Activated CD4-positive, alpha-beta memory T cell treated with anti-CD3 and anti-CD28 coated beads for 36 hours (primary cell): ENCODE data around the gene TEKT5. TPM values are rescaled to one million over a fixed set of nuclear protein-coding genes. Genes with fewer than 3 reads are reported as not detected.
"Not testable (repeated sequence)": the region's sequence is repeated elsewhere in the genome, so short reads cannot be mapped to it uniquely, and the experiment has no call there.

ENCODE experiments used
- CTCF ChIA-PET: fragments of 350-600 bp; sonication (Branson Sonifier 250); formaldehyde crosslinking; loops from one replicate; lab custom pipeline; 2021; ENCODE audit warnings: antibody characterized with exemption, inconsistent platforms; lab: Charles Lee
- POLR2A ChIA-PET: fragments of 350-600 bp; sonication (Branson Sonifier 250); formaldehyde crosslinking; loops from one replicate; lab custom pipeline; 2021; ENCODE audit warnings: antibody characterized with exemption; lab: Charles Lee
- DNase-seq: peaks from one replicate; pipeline ENCODE4 v3.0.0-alpha.2; 2020
- H3K27ac Mint-ChIP-seq: one replicate; pipeline ENCODE4 v1.8.0; 2021; ENCODE audit warnings: mixed read lengths
- H3K27me3 Mint-ChIP-seq: one replicate; pipeline ENCODE4 v1.8.0; 2021; ENCODE audit warnings: mixed read lengths
- H3K36me3 Mint-ChIP-seq: one replicate; pipeline ENCODE4 v1.8.0; 2021; ENCODE audit warnings: mixed read lengths
- H3K4me1 Mint-ChIP-seq: one replicate; pipeline ENCODE4 v1.8.0; 2021; ENCODE audit warnings: low read depth, mixed read lengths
- H3K4me3 Mint-ChIP-seq: one replicate; pipeline ENCODE4 v1.8.0; 2021; ENCODE audit warnings: mild to moderate bottlenecking, mixed read lengths
- H3K9me3 Mint-ChIP-seq: one replicate; pipeline ENCODE4 v1.8.0; 2021; ENCODE audit warnings: mixed read lengths
- intact Hi-C: fragments of 100-400 bp; cut with micrococcal nuclease; formaldehyde crosslinking; loops from one replicate; pipeline ENCODE4 v1.15.1; 2023
- total RNA-seq, 2 experiments: library from RNA; stranded (reverse); gene quantifications; one replicate each; pipeline ENCODE4 v1.2.3, GENCODE V29; 2021

The TEKT5 gene
- total RNA-seq, 2 experiments from 2014 or later, result 0.15 TPM; not detected in 1

DNA sequence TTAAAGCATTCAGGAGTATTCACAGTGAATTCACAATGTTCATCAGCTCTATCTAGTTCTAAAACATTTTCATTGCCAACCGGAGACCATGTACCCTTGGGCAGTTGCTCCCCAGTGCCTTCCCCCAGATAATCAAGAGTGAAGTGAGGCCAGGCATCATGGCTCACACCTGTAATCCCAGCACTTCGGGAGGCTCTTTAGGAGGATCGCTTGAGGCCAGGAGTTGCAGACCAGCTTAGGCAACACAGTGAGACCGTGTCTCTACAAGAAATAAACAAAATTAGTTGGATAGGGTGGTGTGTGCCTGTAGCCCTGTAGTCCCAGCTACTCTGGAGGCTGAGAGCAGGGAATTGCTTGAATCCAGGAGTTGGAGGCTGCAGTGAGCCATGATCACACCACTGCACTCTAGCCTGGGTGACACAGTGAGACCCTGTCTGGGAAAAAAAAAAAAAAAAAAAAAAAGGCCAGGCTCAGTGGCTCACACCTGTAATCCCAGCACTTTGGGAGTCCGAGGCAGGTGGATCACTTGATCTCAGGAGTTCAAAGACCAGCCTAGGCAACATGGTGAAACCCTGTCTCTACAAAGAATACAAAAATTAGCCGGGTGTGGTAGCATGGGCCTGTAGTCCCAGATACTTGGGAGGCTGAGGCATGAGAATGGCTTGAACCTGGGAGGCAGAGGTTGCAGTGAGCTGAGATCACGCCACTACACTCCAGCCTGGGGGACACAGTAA is 73.3 kb downstream of the TEKT5 start:
- H3K27ac Mint-ChIP-seq, H3K4me1 Mint-ChIP-seq, H3K4me3 Mint-ChIP-seq, CTCF ChIA-PET, H3K9me3 Mint-ChIP-seq, intact Hi-C loops, POLR2A ChIA-PET, DNase-seq, H3K36me3 Mint-ChIP-seq: not testable (repeated sequence)
- peaks cover 20% of the 10 kb centered on the region for H3K27me3 Mint-ChIP-seq

DNA sequence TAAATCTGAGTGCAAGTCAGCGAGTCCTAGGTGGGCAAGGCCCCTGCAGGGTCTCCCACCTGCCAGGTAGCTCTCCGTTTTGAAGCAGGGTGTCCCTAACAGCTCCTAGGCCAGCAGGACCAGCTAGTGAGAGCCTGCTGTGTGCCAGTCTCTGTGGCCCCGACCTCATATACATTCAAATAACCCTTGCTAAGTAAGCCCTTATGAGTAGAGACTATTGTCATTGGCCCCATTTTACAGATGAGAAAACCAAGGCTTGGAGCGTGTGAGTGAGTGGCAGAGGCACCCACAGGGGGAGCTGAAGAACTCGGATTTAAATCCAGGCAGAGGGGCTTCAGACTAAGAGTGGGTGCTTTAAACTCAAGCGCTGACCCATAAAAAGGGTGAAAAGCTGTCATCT is 74.6 kb downstream of the TEKT5 start:
- no peak overlapping the region for H3K4me3 Mint-ChIP-seq
- H3K9me3 Mint-ChIP-seq, result no peaks in the 10 kb centered on the region
- peaks cover 20% of the 10 kb centered on the region for H3K27me3 Mint-ChIP-seq
- peaks cover 4% of the 10 kb centered on the region for H3K4me1 Mint-ChIP-seq
- no peaks in the 10 kb centered on the region for H3K36me3 Mint-ChIP-seq
- no peak for DNase-seq
- ChIA-PET CTCF (no interaction called here), POLR2A (no interaction called here)
- no peak overlapping the region for H3K27ac Mint-ChIP-seq
- intact Hi-C loops, result no loop called here

DNA sequence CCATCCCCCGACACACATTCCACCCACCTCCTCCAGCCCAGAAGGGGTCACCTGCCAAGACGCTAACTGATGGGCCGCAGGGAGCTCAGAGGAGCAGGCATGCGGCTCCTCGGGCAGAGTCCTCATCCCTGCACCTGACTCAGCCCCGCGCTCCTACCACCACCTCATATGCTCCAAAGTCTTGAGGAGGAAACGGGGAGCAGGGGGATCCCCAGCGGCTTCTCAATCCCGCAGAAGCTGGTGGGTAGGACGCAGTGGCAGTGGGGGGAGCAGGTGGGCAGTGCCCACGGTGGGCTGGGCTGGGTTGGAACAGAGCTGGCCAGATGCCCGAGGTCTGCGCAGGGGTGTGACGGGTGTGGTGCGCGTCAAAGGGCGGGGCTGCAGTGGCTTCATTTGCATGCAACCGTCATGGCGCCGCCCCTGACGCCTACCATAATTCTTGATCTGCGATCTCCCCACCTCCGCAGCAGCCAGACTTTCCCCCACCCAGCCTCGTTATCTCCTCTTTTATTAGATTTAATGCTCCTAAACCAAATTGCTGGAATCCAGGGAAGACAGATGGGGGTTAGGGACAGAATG is 75.4 kb downstream of the TEKT5 start:
- Mint-ChIP-seq H3K27ac (no peak overlapping the region), H3K36me3 (no peaks in the 10 kb centered on the region), H3K9me3 (no peaks in the 10 kb centered on the region), H3K4me1 (peaks cover 4% of the 10 kb centered on the region), H3K4me3 (no peak overlapping the region), H3K27me3 (peaks cover 20% of the 10 kb centered on the region)
- intact Hi-C loops, result no loop called here
- DNase-seq, result peak; percentile 31
- ChIA-PET POLR2A (no interaction called here), CTCF (no interaction called here)

DNA sequence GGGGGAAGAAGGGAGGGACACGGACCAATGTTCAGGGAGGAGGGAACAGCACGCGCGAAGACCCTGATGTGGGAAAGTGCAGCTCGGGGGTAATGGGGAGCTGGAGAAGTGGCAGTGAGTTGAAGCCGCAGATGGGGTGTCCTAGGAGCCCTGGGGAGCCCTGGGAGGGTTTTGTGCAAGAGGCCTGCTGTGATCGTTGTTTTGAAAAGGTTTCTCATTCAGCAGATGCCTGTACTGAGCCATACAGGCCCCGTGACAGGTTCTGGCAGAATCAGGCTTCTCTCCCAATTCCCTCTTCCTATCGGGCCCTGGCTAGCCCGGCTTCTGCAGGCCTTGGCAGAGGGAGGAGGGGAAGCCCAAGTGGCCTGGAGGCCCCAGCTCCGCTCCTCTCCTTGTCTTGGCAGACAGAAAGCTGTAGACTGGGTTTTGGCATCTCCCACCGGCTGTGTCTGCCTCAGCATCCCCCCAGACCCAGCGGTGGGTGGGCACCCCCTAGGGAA is 76.0 kb downstream of the TEKT5 start:
- ChIA-PET POLR2A (no interaction called here), CTCF (no interaction called here)
- H3K9me3 Mint-ChIP-seq, result no peaks in the 10 kb centered on the region
- no peak for DNase-seq
- no peaks in the 10 kb centered on the region for H3K36me3 Mint-ChIP-seq
- intact Hi-C loops, result no loop called here
- H3K4me1 Mint-ChIP-seq, result peaks cover 4% of the 10 kb centered on the region
- no peak overlapping the region for H3K27ac Mint-ChIP-seq
- H3K27me3 Mint-ChIP-seq, result peaks cover 20% of the 10 kb centered on the region
- no peak overlapping the region for H3K4me3 Mint-ChIP-seq

DNA sequence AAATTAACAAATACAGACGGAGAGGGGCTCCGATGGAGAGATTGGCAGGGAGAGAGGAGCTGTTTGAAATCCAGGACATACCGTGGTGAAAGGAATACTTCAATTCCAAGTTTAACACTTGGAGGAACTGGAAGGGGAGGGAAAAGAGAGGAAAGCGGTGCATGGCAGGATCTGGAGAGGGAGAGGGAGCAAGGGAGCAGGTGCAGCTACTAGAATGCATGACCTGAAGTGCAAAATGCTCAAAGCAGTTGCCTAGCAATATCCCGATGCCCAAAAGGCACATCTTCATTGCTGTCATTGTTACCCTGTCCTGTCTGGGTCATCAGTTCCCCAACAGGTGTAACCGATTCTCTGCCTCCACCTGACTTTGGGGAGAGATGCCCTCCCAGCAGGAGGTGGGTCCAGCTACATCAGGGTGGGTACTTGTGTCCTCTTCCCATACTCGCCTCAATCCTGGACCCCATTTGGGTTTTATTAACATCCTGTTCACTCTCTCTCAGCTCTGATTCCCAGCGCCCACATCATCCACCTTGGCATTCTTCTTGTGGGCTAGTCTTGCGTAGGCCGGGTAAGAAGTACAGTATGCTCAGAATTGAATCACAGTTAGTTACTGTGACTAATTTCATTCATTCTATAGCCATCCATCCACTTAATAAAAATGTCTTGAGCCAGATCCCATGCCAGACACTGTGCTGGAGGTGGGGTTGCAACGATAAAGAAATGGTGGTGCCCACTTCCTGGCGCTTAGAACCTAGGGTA is 76.9 kb downstream of the TEKT5 start:
- H3K4me1 Mint-ChIP-seq, result peaks cover 4% of the 10 kb centered on the region
- H3K36me3 Mint-ChIP-seq, result no peaks in the 10 kb centered on the region
- no peak overlapping the region for H3K27ac Mint-ChIP-seq
- no peak overlapping the region for H3K4me3 Mint-ChIP-seq
- H3K27me3 Mint-ChIP-seq, result peaks cover 20% of the 10 kb centered on the region
- no peaks in the 10 kb centered on the region for H3K9me3 Mint-ChIP-seq
- no peak for DNase-seq
- ChIA-PET CTCF (interaction anchor here (0.6 kb wide), 1 partner anchor 974 kb away, joined by 4 read pairs; no protein-coding TSS in a partner anchor), POLR2A (no interaction called here)
- intact Hi-C loops, result no loop called here

DNA sequence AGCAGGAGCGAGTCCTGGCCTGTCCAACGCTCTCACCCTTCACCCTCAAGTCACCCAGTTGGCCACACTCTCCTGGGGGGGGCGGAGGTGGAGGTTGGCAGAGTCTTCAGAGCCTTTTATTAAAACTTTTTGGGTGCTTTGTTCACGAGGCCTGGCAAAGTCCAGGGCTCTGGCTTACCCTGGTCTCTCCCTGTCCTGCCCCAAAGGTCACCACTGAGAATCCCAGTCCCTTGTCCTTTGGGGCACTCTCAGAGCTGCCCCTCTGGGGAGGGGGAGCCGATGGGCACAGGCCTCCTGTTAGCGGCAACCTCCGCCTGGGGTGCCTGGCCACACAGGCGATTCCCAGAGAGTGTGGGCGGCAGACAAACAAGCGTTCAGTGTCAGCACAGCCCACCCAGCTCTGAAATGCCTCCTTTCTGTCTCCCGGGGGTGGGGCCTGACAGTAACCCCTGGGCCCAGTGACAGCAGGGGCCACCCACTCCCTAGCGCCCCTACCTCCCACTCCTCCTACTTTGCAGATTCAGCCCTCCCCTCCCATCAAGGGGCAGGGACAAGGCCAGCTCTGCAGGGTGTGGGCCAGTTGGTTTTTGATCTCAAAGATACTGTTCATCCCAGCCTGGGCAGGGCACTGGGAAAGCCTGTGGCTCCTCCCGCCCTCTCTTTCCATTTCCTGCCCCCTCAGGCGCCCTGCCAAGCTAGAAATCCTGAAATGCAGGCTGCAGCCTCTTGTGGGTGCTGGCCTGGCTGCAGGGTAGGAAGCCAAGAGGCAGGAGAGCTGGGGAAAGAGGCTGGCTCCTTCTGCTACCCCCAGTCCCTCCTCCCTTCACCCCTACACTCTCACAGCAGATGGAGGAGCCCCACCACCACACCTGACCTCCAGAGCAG is 77.7 kb downstream of the TEKT5 start:
- intact Hi-C loops, result no loop called here
- ChIA-PET POLR2A (interaction anchor here (0.6 kb wide), 1 partner anchor 138 kb away, joined by 5 read pairs; no protein-coding TSS in a partner anchor), CTCF (interaction anchor here (0.6 kb wide), 1 partner anchor 973 kb away, joined by 4 read pairs; no protein-coding TSS in a partner anchor)
- no peak for DNase-seq
- no peak overlapping the region for H3K4me3 Mint-ChIP-seq
- peaks cover 20% of the 10 kb centered on the region for H3K27me3 Mint-ChIP-seq
- H3K9me3 Mint-ChIP-seq, result no peaks in the 10 kb centered on the region
- H3K27ac Mint-ChIP-seq, result no peak overlapping the region
- H3K4me1 Mint-ChIP-seq, result peaks cover 4% of the 10 kb centered on the region
- H3K36me3 Mint-ChIP-seq, result no peaks in the 10 kb centered on the region

DNA sequence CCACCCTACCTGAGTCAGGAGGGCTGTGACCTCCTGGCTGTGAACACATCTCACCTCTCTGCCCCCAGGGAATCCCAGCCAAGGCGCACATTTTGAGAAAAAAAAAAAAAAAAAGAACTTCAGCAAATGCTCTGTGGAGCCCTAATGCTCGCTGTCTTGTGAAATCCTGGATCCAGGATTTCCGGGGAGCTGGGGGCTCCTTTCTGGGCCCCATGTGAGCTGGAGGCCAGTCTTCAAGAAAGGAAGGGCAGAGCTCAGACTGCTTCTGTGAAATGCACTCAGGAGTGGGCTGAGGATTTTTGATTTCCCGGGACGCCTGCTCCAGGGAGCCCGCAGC is 78.3 kb downstream of the TEKT5 start:
- Mint-ChIP-seq H3K27me3 (peaks cover 20% of the 10 kb centered on the region), H3K9me3 (no peaks in the 10 kb centered on the region), H3K36me3 (no peaks in the 10 kb centered on the region), H3K27ac (no peak overlapping the region), H3K4me3 (no peak overlapping the region), H3K4me1 (peaks cover 4% of the 10 kb centered on the region)
- intact Hi-C loops, result no loop called here
- DNase-seq, result no peak
- ChIA-PET CTCF (no interaction called here), POLR2A (interaction anchor here (0.6 kb wide), 1 partner anchor 139 kb away, joined by 5 read pairs; no protein-coding TSS in a partner anchor)

DNA sequence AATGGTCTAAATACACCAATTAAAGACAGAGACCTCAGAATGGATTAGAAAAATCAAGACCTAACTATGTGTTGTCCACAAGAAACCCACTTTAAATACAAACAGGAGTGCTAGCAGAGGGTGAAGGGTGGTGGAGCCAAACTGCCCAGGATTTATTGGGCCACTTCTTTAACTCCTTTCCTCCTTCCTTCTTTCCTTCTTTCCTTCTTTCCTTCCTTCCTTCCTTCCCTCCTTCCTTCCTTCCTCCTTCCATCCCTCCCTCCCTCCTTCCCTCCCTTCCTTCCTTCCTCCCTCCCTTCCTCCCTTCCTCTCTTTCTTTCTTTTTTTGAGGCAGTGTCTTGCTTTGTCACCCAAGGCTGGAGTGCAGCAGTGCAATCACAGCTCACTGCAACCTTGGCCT is 80.0 kb downstream of the TEKT5 start:
- Mint-ChIP-seq H3K9me3 (no peaks in the 10 kb centered on the region), H3K27me3 (peaks cover 12% of the 10 kb centered on the region), H3K4me1 (peaks cover 3% of the 10 kb centered on the region), H3K36me3 (no peaks in the 10 kb centered on the region), H3K4me3 (no peak overlapping the region), H3K27ac (no peak overlapping the region)
- no peak for DNase-seq
- POLR2A ChIA-PET, result no interaction called here
- intact Hi-C loops, result no loop called here
- CTCF ChIA-PET, result interaction anchor here (0.7 kb wide), 1 partner anchor 176 kb away, joined by 3 read pairs; no protein-coding TSS in a partner anchor

DNA sequence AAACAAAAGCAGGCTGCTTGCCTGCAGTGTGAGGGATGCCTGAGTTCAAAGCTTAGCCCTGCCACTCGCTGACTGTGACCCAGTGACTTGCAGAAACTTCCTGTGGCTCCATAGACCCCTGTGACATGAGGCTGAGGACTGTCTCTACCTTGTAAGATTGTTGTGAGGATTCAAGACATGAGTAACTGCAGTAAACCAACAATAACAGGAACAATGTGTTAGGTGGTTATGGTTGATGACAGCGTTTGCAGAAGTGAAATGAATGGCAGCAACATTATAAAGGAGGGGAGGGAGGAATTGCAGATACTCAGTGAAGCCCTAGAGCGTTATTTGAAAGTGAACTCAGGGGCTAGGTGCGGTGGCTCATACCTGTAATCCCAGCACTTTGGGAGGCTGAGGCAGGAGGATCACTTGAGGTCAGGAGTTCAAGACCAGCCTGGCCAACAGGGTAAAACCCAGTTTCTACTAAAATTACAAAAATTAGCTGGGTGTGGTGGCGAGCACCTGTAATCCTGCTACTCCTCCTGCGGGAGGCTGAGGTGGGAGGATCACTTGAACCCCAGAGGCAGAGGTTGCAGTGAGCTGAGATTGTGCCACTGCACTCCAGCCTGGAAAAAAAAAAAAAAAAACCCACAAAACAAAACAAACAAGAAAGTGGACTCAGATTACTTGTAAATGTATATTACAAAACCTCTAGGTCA is 80.8 kb downstream of the TEKT5 start:
- Mint-ChIP-seq H3K36me3 (no peaks in the 10 kb centered on the region), H3K4me1 (no peaks in the 10 kb centered on the region), H3K9me3 (no peaks in the 10 kb centered on the region), H3K27ac (no peak overlapping the region), H3K27me3 (peaks cover 9% of the 10 kb centered on the region), H3K4me3 (no peak overlapping the region)
- intact Hi-C loops, result no loop called here
- CTCF ChIA-PET, result no interaction called here
- POLR2A ChIA-PET, result no interaction called here
- DNase-seq, result no peak

DNA sequence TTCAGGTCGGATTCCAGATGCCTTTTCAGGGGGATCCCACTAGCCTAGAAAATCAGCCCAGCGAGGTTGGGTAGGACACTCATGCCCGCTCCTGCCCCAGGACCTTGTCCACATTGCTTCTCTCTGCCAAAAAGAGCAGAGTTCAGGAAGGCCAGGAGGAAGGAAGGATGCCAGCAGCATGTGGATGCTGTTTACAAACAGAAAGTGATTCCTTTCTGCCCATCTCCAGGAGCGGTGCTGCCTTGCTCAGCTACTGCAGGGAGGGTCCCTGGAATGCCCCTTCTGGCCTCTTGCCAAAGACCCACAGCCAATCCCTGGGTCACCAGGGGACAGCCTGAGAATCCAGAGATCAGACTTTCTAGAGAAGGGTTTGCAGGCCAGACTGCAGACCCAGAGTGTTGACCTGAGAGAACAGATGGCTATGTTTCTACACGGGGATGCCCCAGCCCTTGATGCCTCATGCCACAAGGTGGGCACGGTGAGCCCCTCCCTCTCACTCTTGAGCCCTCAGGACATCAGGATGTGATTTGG is 82.0 kb downstream of the TEKT5 start:
- no peaks in the 10 kb centered on the region for H3K4me1 Mint-ChIP-seq
- DNase-seq, result no peak
- no peak overlapping the region for H3K4me3 Mint-ChIP-seq
- no peaks in the 10 kb centered on the region for H3K9me3 Mint-ChIP-seq
- peaks cover 5% of the 10 kb centered on the region for H3K27me3 Mint-ChIP-seq
- CTCF ChIA-PET, result no interaction called here
- H3K27ac Mint-ChIP-seq, result no peak overlapping the region
- POLR2A ChIA-PET, result no interaction called here
- intact Hi-C loops, result no loop called here
- no peaks in the 10 kb centered on the region for H3K36me3 Mint-ChIP-seq

DNA sequence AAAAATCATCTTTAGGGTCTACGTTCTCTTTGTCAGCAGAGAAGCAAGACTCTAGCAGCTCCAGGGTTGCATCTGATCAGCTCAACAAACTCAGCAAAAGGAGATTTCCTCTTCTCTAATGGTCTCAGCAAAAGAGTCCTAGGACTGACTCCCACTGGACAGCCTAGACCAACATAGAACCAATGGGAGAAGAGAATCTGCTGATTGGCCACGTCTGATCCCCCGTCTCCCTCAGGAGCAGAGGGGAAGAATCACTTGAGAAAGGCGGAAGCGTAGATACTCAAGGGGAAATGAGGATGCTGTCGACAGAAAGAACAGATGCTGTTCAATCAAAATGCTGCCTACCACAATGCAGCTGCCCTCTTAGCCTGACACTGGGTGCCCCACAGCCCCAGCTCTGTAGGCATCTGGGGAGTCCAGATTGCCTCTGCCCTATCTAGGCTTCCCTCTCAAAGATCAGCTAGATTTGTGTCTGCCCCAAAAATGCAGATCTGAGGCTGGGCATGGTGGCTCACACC is 82.8 kb downstream of the TEKT5 start:
- DNase-seq, result no peak
- Mint-ChIP-seq H3K4me3 (no peak overlapping the region), H3K27ac (no peak overlapping the region), H3K36me3 (no peaks in the 10 kb centered on the region), H3K9me3 (no peaks in the 10 kb centered on the region), H3K27me3 (no peaks in the 10 kb centered on the region), H3K4me1 (no peaks in the 10 kb centered on the region)
- ChIA-PET CTCF (no interaction called here), POLR2A (no interaction called here)
- intact Hi-C loops, result no loop called here
